Sigmoid colon (tissue), 4 donors: ENCODE results near the gene RPS15.

Source experiments
- POLR2A ChIP-seq, 2 donors: fragments of 450-650 bp; IDR thresholded peaks; one replicate each; pipeline ENCODE4 v1.6.1; 2016; ENCODE audit warnings: antibody characterized with exemption in 2 of 2, mild to moderate bottlenecking in 2 of 2, moderate library complexity in 2 of 2
- POLR2AphosphoS5 ChIP-seq, 4 donors: sonication (generic); formaldehyde crosslinking; IDR thresholded peaks; one replicate each; pipeline ENCODE4 v1.6.1; 2017; ENCODE audit warnings: antibody characterized with exemption in 4 of 4
- TF ChIP-seq, protein P1 (sequence below), 4 experiments: fragments of 450-650 bp in 3 of 4; fragments of 200-600 bp in 1 of 4; IDR thresholded peaks; one replicate each; pipeline ENCODE4 v1.5.1; 2016 to 2019; ENCODE audit warnings: antibody characterized with exemption in 4 of 4, mild to moderate bottlenecking in 3 of 4, moderate library complexity in 2 of 4

DNA sequence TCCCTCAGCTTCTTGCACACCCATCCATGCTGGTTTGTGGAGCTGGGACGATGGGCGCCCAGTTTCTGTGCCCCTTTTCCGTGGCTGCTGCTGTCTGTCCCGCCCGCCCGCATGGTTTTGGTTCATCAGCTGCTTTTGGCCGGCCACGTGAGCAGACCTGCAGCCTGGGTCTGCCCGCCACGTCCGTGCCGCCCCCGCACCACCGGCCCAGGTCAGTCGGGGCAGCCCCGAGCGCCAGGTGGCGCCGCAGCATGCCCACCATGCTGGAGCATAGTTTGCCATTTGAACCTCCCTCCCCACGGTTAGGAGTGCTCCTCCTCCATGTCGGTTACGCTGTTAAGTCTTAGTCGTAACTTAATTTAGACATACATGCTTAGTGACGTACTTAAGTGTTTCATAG, 15.3 kb upstream of the RPS15 start:
- TF ChIP-seq, protein P1, sequence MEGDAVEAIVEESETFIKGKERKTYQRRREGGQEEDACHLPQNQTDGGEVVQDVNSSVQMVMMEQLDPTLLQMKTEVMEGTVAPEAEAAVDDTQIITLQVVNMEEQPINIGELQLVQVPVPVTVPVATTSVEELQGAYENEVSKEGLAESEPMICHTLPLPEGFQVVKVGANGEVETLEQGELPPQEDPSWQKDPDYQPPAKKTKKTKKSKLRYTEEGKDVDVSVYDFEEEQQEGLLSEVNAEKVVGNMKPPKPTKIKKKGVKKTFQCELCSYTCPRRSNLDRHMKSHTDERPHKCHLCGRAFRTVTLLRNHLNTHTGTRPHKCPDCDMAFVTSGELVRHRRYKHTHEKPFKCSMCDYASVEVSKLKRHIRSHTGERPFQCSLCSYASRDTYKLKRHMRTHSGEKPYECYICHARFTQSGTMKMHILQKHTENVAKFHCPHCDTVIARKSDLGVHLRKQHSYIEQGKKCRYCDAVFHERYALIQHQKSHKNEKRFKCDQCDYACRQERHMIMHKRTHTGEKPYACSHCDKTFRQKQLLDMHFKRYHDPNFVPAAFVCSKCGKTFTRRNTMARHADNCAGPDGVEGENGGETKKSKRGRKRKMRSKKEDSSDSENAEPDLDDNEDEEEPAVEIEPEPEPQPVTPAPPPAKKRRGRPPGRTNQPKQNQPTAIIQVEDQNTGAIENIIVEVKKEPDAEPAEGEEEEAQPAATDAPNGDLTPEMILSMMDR (IDR thresholded peaks at IDR 0.05) = no peak
- TF ChIP-seq POLR2AphosphoS5 (IDR thresholded peaks at IDR 0.05) (no peak), POLR2A (IDR thresholded peaks at IDR 0.05) (no peak)
